HL-60 (cell line): ENCODE results near the gene MMP7.
A peak's percentile ranks its signal among the peaks of the same experiment; 100 is the strongest.

Source experiments
- DNase-seq, 2 experiments: peaks; one replicate each; pipeline ENCODE4 v3.0.0-alpha.2; 2010 to 2020; ENCODE audit warnings: low read depth in 1 of 2, low spot score in 1 of 2
- H3K27ac ChIP-seq: fragments of 250-450 bp; sonication (Bioruptor Pico); replicated peaks from 2 replicates; pipeline ENCODE4 v1.5.1; 2020; ENCODE audit warnings: mild to moderate bottlenecking, moderate library complexity
- H3K27me3 ChIP-seq: fragments of 250-450 bp; sonication (Bioruptor Pico); 2 replicates; pipeline ENCODE4 v1.5.1; 2021; ENCODE audit warnings: mild to moderate bottlenecking, moderate library complexity; ENCODE audit not compliant: insufficient read depth, poor library complexity, severe bottlenecking
- H3K4me3 ChIP-seq: replicated peaks from 2 replicates; pipeline ENCODE4 v1.5.1; 2011; ENCODE audit warnings: mild to moderate bottlenecking, control low read depth, low read length; ENCODE audit not compliant: insufficient read depth
- GABPA ChIP-seq: IDR thresholded peaks from 2 replicates; pipeline ENCODE4 v1.6.1; 2012; ENCODE audit warnings: low read depth
- POLR2AphosphoS5 ChIP-seq: IDR thresholded peaks from 2 replicates; pipeline ENCODE4 v1.6.1; 2012; ENCODE audit warnings: low read depth
- SPI1 ChIP-seq: IDR thresholded peaks from 2 replicates; pipeline ENCODE4 v1.6.1; 2012; ENCODE audit warnings: low read depth, mild to moderate bottlenecking, borderline replicate concordance
- TF ChIP-seq, protein P1 (sequence below): IDR thresholded peaks from 2 replicates; pipeline ENCODE4 v1.6.1; 2012; ENCODE audit warnings: low read depth; ENCODE audit not compliant: insufficient replicate concordance
- TF ChIP-seq, protein P2 (sequence below): IDR thresholded peaks from one replicate; pipeline ENCODE4 v1.5.1; 2011; ENCODE audit warnings: low read length, control low read depth, inconsistent platforms; ENCODE audit not compliant: insufficient read depth

Gene MMP7

DNA sequence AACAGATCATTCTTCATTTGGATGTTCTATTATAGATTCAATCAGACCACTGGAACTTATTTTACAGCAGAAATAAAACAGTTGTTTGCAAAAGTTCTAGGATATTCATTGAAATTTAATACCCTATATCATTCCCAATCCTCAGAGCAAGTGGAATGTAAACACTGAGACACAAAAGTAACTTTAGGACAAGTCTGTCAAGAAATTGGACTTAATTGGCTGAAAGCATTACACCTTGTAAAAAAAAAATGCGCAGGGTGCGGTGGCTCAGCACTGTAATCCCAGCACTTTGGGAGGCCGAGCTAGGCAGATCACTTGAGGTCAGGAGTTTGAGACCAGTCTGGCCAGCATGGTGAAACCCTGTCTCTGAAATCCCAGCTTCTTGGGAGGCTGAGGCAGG is 48.1 kb downstream of the MMP7 start:
- no peak for DNase-seq
- no peak overlapping the region for H3K4me3 ChIP-seq
- TF ChIP-seq, protein P1, sequence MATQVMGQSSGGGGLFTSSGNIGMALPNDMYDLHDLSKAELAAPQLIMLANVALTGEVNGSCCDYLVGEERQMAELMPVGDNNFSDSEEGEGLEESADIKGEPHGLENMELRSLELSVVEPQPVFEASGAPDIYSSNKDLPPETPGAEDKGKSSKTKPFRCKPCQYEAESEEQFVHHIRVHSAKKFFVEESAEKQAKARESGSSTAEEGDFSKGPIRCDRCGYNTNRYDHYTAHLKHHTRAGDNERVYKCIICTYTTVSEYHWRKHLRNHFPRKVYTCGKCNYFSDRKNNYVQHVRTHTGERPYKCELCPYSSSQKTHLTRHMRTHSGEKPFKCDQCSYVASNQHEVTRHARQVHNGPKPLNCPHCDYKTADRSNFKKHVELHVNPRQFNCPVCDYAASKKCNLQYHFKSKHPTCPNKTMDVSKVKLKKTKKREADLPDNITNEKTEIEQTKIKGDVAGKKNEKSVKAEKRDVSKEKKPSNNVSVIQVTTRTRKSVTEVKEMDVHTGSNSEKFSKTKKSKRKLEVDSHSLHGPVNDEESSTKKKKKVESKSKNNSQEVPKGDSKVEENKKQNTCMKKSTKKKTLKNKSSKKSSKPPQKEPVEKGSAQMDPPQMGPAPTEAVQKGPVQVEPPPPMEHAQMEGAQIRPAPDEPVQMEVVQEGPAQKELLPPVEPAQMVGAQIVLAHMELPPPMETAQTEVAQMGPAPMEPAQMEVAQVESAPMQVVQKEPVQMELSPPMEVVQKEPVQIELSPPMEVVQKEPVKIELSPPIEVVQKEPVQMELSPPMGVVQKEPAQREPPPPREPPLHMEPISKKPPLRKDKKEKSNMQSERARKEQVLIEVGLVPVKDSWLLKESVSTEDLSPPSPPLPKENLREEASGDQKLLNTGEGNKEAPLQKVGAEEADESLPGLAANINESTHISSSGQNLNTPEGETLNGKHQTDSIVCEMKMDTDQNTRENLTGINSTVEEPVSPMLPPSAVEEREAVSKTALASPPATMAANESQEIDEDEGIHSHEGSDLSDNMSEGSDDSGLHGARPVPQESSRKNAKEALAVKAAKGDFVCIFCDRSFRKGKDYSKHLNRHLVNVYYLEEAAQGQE: no peak
- TF ChIP-seq SPI1: no peak
- TF ChIP-seq POLR2AphosphoS5: no peak
- TF ChIP-seq, protein P2, sequence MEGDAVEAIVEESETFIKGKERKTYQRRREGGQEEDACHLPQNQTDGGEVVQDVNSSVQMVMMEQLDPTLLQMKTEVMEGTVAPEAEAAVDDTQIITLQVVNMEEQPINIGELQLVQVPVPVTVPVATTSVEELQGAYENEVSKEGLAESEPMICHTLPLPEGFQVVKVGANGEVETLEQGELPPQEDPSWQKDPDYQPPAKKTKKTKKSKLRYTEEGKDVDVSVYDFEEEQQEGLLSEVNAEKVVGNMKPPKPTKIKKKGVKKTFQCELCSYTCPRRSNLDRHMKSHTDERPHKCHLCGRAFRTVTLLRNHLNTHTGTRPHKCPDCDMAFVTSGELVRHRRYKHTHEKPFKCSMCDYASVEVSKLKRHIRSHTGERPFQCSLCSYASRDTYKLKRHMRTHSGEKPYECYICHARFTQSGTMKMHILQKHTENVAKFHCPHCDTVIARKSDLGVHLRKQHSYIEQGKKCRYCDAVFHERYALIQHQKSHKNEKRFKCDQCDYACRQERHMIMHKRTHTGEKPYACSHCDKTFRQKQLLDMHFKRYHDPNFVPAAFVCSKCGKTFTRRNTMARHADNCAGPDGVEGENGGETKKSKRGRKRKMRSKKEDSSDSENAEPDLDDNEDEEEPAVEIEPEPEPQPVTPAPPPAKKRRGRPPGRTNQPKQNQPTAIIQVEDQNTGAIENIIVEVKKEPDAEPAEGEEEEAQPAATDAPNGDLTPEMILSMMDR: no peak
- no peak for TF ChIP-seq GABPA
- no peaks in the 10 kb centered on the region for H3K27me3 ChIP-seq
- H3K27ac ChIP-seq: no peak overlapping the region

DNA sequence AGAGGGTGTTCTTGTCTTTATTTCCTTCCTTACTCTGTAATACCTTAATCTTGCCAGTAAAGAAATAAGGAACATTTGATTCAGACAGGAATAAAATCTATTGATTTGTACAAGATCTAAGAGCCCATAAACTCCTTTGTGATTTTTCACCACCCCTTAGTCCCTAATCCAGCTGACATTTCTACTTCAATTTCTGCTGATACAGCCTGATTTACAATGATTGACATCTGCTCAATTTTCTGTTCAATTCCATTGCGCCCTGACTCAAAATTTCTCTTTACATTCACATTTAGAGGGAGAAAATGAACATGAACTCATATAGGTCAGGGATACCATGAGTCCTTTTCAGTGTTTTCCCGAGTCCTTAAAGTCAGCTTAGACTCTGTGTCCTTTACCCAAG is 50.8 kb downstream of the MMP7 start:
- no peak overlapping the region for H3K27ac ChIP-seq
- no peak for DNase-seq
- TF ChIP-seq GABPA (no peak), POLR2AphosphoS5 (no peak), SPI1 (no peak)
- TF ChIP-seq, protein P1: no peak
- TF ChIP-seq, protein P2: no peak
- H3K4me3 ChIP-seq: no peak overlapping the region
- no peaks in the 10 kb centered on the region for H3K27me3 ChIP-seq

DNA sequence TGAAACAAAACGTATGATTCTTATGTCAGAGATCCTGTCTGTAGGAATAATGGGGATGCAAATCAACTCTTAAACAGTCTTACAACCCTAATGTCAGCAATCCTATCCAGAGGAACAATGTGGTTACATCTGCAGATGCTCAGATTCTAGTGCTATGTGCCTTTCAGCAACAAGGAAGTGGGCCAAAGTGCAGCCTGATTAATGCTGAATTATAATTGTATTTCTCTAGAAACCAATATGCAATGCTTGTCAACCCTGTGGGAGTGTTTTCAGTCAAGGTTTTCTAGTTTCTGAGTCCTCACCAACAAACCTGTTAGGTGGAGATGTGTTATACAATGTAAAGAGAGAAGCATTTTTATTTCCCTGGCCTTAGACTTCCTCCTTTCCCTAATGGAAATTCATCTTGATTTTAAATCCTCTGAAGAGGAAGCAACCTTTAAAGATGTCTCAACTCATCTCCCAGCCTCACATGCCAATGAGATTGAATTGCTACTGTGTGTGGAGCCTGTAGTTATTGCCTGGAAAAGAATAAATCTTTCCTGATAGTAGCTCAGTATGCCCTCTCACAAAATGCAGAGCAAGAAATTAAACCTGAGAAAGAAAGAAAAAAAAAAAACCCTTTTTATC is 51.8 kb downstream of the MMP7 start:
- no peak for DNase-seq
- TF ChIP-seq SPI1: peak; percentile 52
- TF ChIP-seq, protein P1: no peak
- H3K4me3 ChIP-seq: no peak overlapping the region
- H3K27ac ChIP-seq: no peak overlapping the region
- H3K27me3 ChIP-seq: no peaks in the 10 kb centered on the region
